ENCODE data around the gene MUC5B. TPM values are rescaled to one million over a fixed set of nuclear protein-coding genes. Genes with fewer than 3 reads are reported as not detected.

Gene MUC5B
- total and polyA plus RNA-seq, 2 of the 13 experiments (the other 11 are each of a cell fraction or from before 2014, with no cell fraction given) = 0.01 TPM; not detected in 1

GRCh38 chr11:1219834-1220815, 2.7 kb upstream of the MUC5B start (continued):
- TF ChIP-seq SP140L (CRISPR knock-in tag; IDR thresholded peaks at IDR 0.05; ENCODE audit: borderline replicate concordance) (no peak), ZNF468 (CRISPR knock-in tag; IDR thresholded peaks at IDR 0.05) (no peak), ZBTB42 (CRISPR knock-in tag; IDR thresholded peaks at IDR 0.05) (0 out of 2 replicates have a peak, but pooled peaks have one; percentile 26), ZNF24 (IDR thresholded peaks at IDR 0.05) (no peak), EEA1 (CRISPR knock-in tag; IDR thresholded peaks at IDR 0.05; ENCODE audit: borderline replicate concordance) (no peak), TSC22D2 (CRISPR knock-in tag; IDR thresholded peaks at IDR 0.05; ENCODE audit: borderline replicate concordance) (no peak), ZNF235 (CRISPR knock-in tag; IDR thresholded peaks at IDR 0.05; ENCODE audit: borderline replicate concordance) (peak; percentile 73; the same call in 1 of the 2 replicates), CBX5 (CRISPR knock-in tag; IDR thresholded peaks at IDR 0.05; ENCODE audit: borderline replicate concordance) (no peak; the same call in 1 of the 2 replicates), CTCF (CRISPR knock-in tag; IDR thresholded peaks at IDR 0.05) (peak; percentile 30; the same call in 1 of the 2 replicates), THRA (CRISPR knock-in tag; IDR thresholded peaks at IDR 0.05; ENCODE audit: borderline replicate concordance) (peak; percentile 57), GPN1 (CRISPR knock-in tag; IDR thresholded peaks at IDR 0.05; ENCODE audit: borderline replicate concordance) (no peak), ZNF296 (CRISPR knock-in tag; conservative IDR thresholded peaks at IDR 0.05) (peak; percentile 82; the same call in 1 of the 2 replicates), ESRRA (CRISPR knock-in tag; IDR thresholded peaks at IDR 0.05; ENCODE audit: low read depth) (no peak), RAD21 (CRISPR knock-in tag; IDR thresholded peaks at IDR 0.05) (no peak), NCOA1 (CRISPR knock-in tag; IDR thresholded peaks at IDR 0.05) (peak; percentile 81; the same call in 1 of the 2 replicates), ZNF512 (CRISPR knock-in tag; IDR thresholded peaks at IDR 0.05) (no peak), ZNF160 (CRISPR knock-in tag; IDR thresholded peaks at IDR 0.05) (peak; percentile 87), ELF4 (CRISPR knock-in tag; IDR thresholded peaks at IDR 0.05; ENCODE audit: borderline replicate concordance) (no peak), ATAD3A (CRISPR knock-in tag; IDR thresholded peaks at IDR 0.05) (no peak), ZBTB26 (CRISPR knock-in tag; IDR thresholded peaks at IDR 0.05; ENCODE audit: borderline replicate concordance) (no peak), DMAP1 (CRISPR knock-in tag; IDR thresholded peaks at IDR 0.05) (no peak), GATAD1 (CRISPR knock-in tag; IDR thresholded peaks at IDR 0.05) (peak; percentile 39; the same call in 1 of the 2 replicates), PAX8 (CRISPR knock-in tag; IDR thresholded peaks at IDR 0.05; ENCODE audit: borderline replicate concordance) (no peak), TEAD3 (CRISPR knock-in tag; optimal IDR thresholded peaks at IDR 0.05; ENCODE audit: borderline replicate concordance) (peak; percentile 60)

Measured in HepG2 (cell line).